Measurements from ENCODE around the gene DHX38.

DHX38 gene

GRCh38 chr16:72093448-72094265, at the start of gene DHX38, which contains the start of gene TXNL4B:
Gene DHX38, plus strand, starts transcription at chr16:72093847. Its CDS starts 2,311 bp downstream, at chr16:72096158.
Gene TXNL4B, minus strand, starts transcription at chr16:72093620. Its CDS starts 2,871 bp downstream, at chr16:72090749.
- TF ChIP-seq NFIC (IDR thresholded peaks at IDR 0.05), result no peak
- peak; percentile 86 for TF ChIP-seq CREB1 (IDR thresholded peaks at IDR 0.05; ENCODE audit: low read depth)
- peak; percentile 79 for TF ChIP-seq TAF1 (IDR thresholded peaks at IDR 0.05; ENCODE audit: low read depth)
- TF ChIP-seq FOXM1 (IDR thresholded peaks at IDR 0.05; ENCODE audit: borderline replicate concordance, low read depth), result no peak
- no peak for TF ChIP-seq ZBTB7A (IDR thresholded peaks at IDR 0.05; ENCODE audit: low read depth)
- TF ChIP-seq TEAD4 (IDR thresholded peaks at IDR 0.05), result no peak
- no peak for TF ChIP-seq RAD21 (IDR thresholded peaks at IDR 0.05; ENCODE audit: low read depth)
- 0 out of 2 replicates have a peak, but pooled peaks have one; percentile 4 for TF ChIP-seq EP300 (IDR thresholded peaks at IDR 0.05; ENCODE audit: borderline replicate concordance)
- TF ChIP-seq YY1 (IDR thresholded peaks at IDR 0.05; ENCODE audit: low read depth), result peak; percentile 97
- TF ChIP-seq MAX (IDR thresholded peaks at IDR 0.05), result peak; percentile 69
- TF ChIP-seq REST (IDR thresholded peaks at IDR 0.05; ENCODE audit: low read depth), result 0 out of 2 replicates have a peak, but pooled peaks have one; percentile 37
- no peak; the same call in 1 of the 2 replicates for TF ChIP-seq USF1 (IDR thresholded peaks at IDR 0.05)
- 0 out of 2 replicates have a peak, but pooled peaks have one; percentile 46 for TF ChIP-seq EGR1 (IDR thresholded peaks at IDR 0.05)
- TF ChIP-seq CEBPB (IDR thresholded peaks at IDR 0.05), result no peak
- no peak for TF ChIP-seq TCF12 (IDR thresholded peaks at IDR 0.05; ENCODE audit: low read depth)

DNA sequence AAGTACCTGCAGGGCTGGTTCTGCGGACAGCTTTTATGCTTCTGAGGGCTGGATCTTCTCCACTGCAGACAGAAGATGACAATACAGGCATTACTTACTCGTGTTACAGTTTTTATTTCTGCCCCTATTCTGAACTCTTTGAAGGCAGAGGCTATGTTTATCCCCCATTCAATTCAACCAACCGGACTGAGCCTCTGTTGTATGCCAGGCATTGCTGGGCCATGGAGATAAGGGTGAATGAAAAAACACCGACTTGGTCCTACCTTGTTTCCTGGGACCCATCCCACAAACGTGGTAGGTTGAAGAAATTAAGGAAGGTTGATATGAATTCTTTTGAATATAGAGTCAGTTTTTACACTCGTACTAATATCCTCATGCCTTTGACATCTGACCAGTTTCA, 49.4 kb upstream of the DHX38 start:
- TF ChIP-seq TEAD4 (IDR thresholded peaks at IDR 0.05) (no peak), TAF1 (IDR thresholded peaks at IDR 0.05; ENCODE audit: low read depth) (no peak), YY1 (IDR thresholded peaks at IDR 0.05; ENCODE audit: low read depth) (no peak), FOXM1 (IDR thresholded peaks at IDR 0.05; ENCODE audit: borderline replicate concordance, low read depth) (no peak), CEBPB (IDR thresholded peaks at IDR 0.05) (no peak), USF1 (IDR thresholded peaks at IDR 0.05) (no peak), RAD21 (IDR thresholded peaks at IDR 0.05; ENCODE audit: low read depth) (no peak), TCF12 (IDR thresholded peaks at IDR 0.05; ENCODE audit: low read depth) (no peak), MAX (IDR thresholded peaks at IDR 0.05) (no peak), ZBTB7A (IDR thresholded peaks at IDR 0.05; ENCODE audit: low read depth) (no peak), NFIC (IDR thresholded peaks at IDR 0.05) (no peak), REST (IDR thresholded peaks at IDR 0.05; ENCODE audit: low read depth) (no peak), EGR1 (IDR thresholded peaks at IDR 0.05) (no peak), CREB1 (IDR thresholded peaks at IDR 0.05; ENCODE audit: low read depth) (no peak), EP300 (IDR thresholded peaks at IDR 0.05; ENCODE audit: borderline replicate concordance) (no peak)

GRCh38 chr16:72044825-72045359, 48.8 kb upstream of the DHX38 start:
- TF ChIP-seq USF1 (IDR thresholded peaks at IDR 0.05), result no peak
- no peak for TF ChIP-seq EGR1 (IDR thresholded peaks at IDR 0.05)
- no peak for TF ChIP-seq MAX (IDR thresholded peaks at IDR 0.05)
- no peak for TF ChIP-seq FOXM1 (IDR thresholded peaks at IDR 0.05; ENCODE audit: borderline replicate concordance, low read depth)
- TF ChIP-seq TCF12 (IDR thresholded peaks at IDR 0.05; ENCODE audit: low read depth), result no peak
- no peak for TF ChIP-seq CREB1 (IDR thresholded peaks at IDR 0.05; ENCODE audit: low read depth)
- no peak for TF ChIP-seq ZBTB7A (IDR thresholded peaks at IDR 0.05; ENCODE audit: low read depth)
- no peak for TF ChIP-seq REST (IDR thresholded peaks at IDR 0.05; ENCODE audit: low read depth)
- TF ChIP-seq RAD21 (IDR thresholded peaks at IDR 0.05; ENCODE audit: low read depth), result no peak
- no peak for TF ChIP-seq NFIC (IDR thresholded peaks at IDR 0.05)
- TF ChIP-seq EP300 (IDR thresholded peaks at IDR 0.05; ENCODE audit: borderline replicate concordance), result no peak
- TF ChIP-seq TAF1 (IDR thresholded peaks at IDR 0.05; ENCODE audit: low read depth), result no peak

All from Ishikawa (cell line).